SU-DHL-6 (cell line): ENCODE data around the gene ITGB8.

Experiments
- H2AFZ ChIP-seq: fragments of 200-600 bp; sonication (generic); 2 replicates; pipeline ENCODE4 v1.6.1; 2014; ENCODE audit warnings: low read depth, mild to moderate bottlenecking, moderate library complexity, mixed read lengths, antibody characterized with exemption, low read length; ENCODE audit not compliant: severe bottlenecking
- H3F3A ChIP-seq: fragments of 200-600 bp; shearing (Covaris generic); 2 replicates; pipeline ENCODE4 v1.6.0; 2016; ENCODE audit warnings: antibody characterized with exemption, mild to moderate bottlenecking; ENCODE audit not compliant: insufficient read depth
- H3K27ac ChIP-seq: fragments of 200-600 bp; sonication (generic); 2 replicates; pipeline ENCODE4 v1.5.1; 2016; ENCODE audit warnings: low read depth, mild to moderate bottlenecking, low read length, moderate library complexity, mixed read lengths
- H3K27me3 ChIP-seq: fragments of 200-600 bp; sonication (generic), shearing (Covaris generic); 2 replicates; pipeline ENCODE4 v1.6.0; 2014; ENCODE audit warnings: mild to moderate bottlenecking, low read length
- H3K36me3 ChIP-seq: fragments of 200-600 bp; sonication (generic); 2 replicates; pipeline ENCODE4 v1.6.1; 2014; ENCODE audit warnings: mild to moderate bottlenecking, low read length, mixed read lengths
- H3K4me2 ChIP-seq: fragments of 300-600, 200-600 bp; shearing (Covaris generic), sonication (generic); 2 replicates; pipeline ENCODE4 v1.6.0; 2014; ENCODE audit warnings: low read length, low read depth, mild to moderate bottlenecking; ENCODE audit not compliant: poor library complexity, severe bottlenecking
- H3K4me3 ChIP-seq: fragments of 200-600 bp; sonication (generic); 2 replicates; pipeline ENCODE4 v1.5.1; 2014; ENCODE audit warnings: antibody characterized with exemption, low read length, mild to moderate bottlenecking, mixed read lengths; ENCODE audit not compliant: insufficient read depth, poor library complexity, severe bottlenecking
- H3K79me2 ChIP-seq: fragments of 200-600 bp; sonication (generic); 2 replicates; pipeline ENCODE4 v1.6.1; 2014; ENCODE audit warnings: mild to moderate bottlenecking, low read length, moderate library complexity; ENCODE audit not compliant: insufficient read depth
- H3K9ac ChIP-seq: fragments of 200-600 bp; sonication (generic); 2 replicates; pipeline ENCODE4 v1.7.0; 2014; ENCODE audit warnings: mild to moderate bottlenecking, low read length
- H3K9me2 ChIP-seq: fragments of 200-600 bp; sonication (generic); replicated peaks from 2 replicates; pipeline ENCODE4 v1.6.1; 2014; ENCODE audit warnings: low read length; ENCODE audit not compliant: insufficient read depth
- H3K9me3 ChIP-seq: fragments of 200-600 bp; sonication (generic); 2 replicates; pipeline ENCODE4 v1.6.1; 2014; ENCODE audit warnings: low read length, mixed read lengths; ENCODE audit not compliant: insufficient read depth
- H4K20me1 ChIP-seq: fragments of 200-600 bp; sonication (generic); 2 replicates; pipeline ENCODE4 v1.6.1; 2014; ENCODE audit warnings: low read depth, mild to moderate bottlenecking, antibody characterized with exemption, low read length, moderate library complexity, mixed read lengths
- CTCF ChIP-seq: fragments of 200-600 bp; sonication (generic); IDR thresholded peaks from one replicate; pipeline ENCODE4 v1.5.1; 2017; ENCODE audit warnings: antibody characterized with exemption, mild to moderate bottlenecking, low read length, moderate library complexity; ENCODE audit not compliant: insufficient read depth, poor library complexity, severe bottlenecking
- EZH2phosphoT487 ChIP-seq: fragments of 200-600 bp; sonication (generic), shearing (Covaris generic); conservative IDR thresholded peaks from 2 replicates; pipeline ENCODE4 v1.6.1; 2018; ENCODE audit warnings: mild to moderate bottlenecking, antibody characterized with exemption, low read length, moderate library complexity, mixed read lengths

Gene ITGB8

GRCh38 chr7:20352573-20353306 lies 22.0 kb downstream of the ITGB8 start:
- H3K4me2 ChIP-seq: no peak overlapping the region
- H3K9me2 ChIP-seq: no peaks in the 10 kb centered on the region
- H3K27ac ChIP-seq: no peak overlapping the region
- no peak overlapping the region for H3K9ac ChIP-seq
- no peaks in the 10 kb centered on the region for H3F3A ChIP-seq
- no peaks in the 10 kb centered on the region for H3K27me3 ChIP-seq
- no peak overlapping the region for H3K4me3 ChIP-seq
- no peaks in the 10 kb centered on the region for H3K79me2 ChIP-seq
- H2AFZ ChIP-seq: no peak overlapping the region
- no peaks in the 10 kb centered on the region for H3K9me3 ChIP-seq
- H3K36me3 ChIP-seq: no peaks in the 10 kb centered on the region
- no peak for TF ChIP-seq CTCF
- TF ChIP-seq EZH2phosphoT487: no peak
- H4K20me1 ChIP-seq: no peaks in the 10 kb centered on the region

GRCh38 chr7:20354610-20355528 lies 24.2 kb downstream of the ITGB8 start:
- no peaks in the 10 kb centered on the region for H3K79me2 ChIP-seq
- no peaks in the 10 kb centered on the region for H3K9me2 ChIP-seq
- no peaks in the 10 kb centered on the region for H3K27me3 ChIP-seq
- H3K36me3 ChIP-seq: no peaks in the 10 kb centered on the region
- H3K4me2 ChIP-seq: no peak overlapping the region
- no peaks in the 10 kb centered on the region for H3F3A ChIP-seq
- no peaks in the 10 kb centered on the region for H4K20me1 ChIP-seq
- no peak overlapping the region for H3K4me3 ChIP-seq
- H3K9me3 ChIP-seq: no peaks in the 10 kb centered on the region
- H3K9ac ChIP-seq: no peak overlapping the region
- H3K27ac ChIP-seq: no peak overlapping the region
- TF ChIP-seq EZH2phosphoT487 (no peak), CTCF (no peak)
- no peak overlapping the region for H2AFZ ChIP-seq

- TF ChIP-seq EZH2phosphoT487 (no peak), CTCF (no peak)
- H3K79me2 ChIP-seq: no peaks in the 10 kb centered on the region
- H3K27me3 ChIP-seq: no peaks in the 10 kb centered on the region
- no peaks in the 10 kb centered on the region for H3K9me2 ChIP-seq
- no peak overlapping the region for H3K9ac ChIP-seq
- no peaks in the 10 kb centered on the region for H4K20me1 ChIP-seq
- no peaks in the 10 kb centered on the region for H3K9me3 ChIP-seq
- no peak overlapping the region for H2AFZ ChIP-seq
- no peaks in the 10 kb centered on the region for H3K36me3 ChIP-seq
- H3K4me3 ChIP-seq: no peak overlapping the region
- no peak overlapping the region for H3K4me2 ChIP-seq
- no peak overlapping the region for H3K27ac ChIP-seq
- no peaks in the 10 kb centered on the region for H3F3A ChIP-seq
These were observed 27.4 kb downstream of the ITGB8 start for GRCh38 chr7:20358106-20358505.
